PC-3 (cell line): ENCODE measurements around the gene CPNE7. TPM values are rescaled to one million over a fixed set of nuclear protein-coding genes. Genes with fewer than 3 reads are reported as not detected.
"Not testable (repeated sequence)": the region's sequence is repeated elsewhere in the genome, so short reads cannot be mapped to it uniquely, and the experiment has no call there.

ENCODE experiments used
- ATAC-seq: fragments of 200-7000 bp; cut with Tn5 transposase; 2 replicates; pipeline ENCODE4 v1.9.1; 2020; ENCODE audit warnings: mild to moderate bottlenecking, moderate library complexity
- BruUV-seq: library from RNA; stranded (reverse); fragments of 400-500 nt; replicated peaks from 2 replicates; lab custom pipeline; 2021; lab: Mats Ljungman, UMichigan
- CTCF ChIA-PET: fragments of 300-600 bp; sonication (Branson Sonifier 250); formaldehyde crosslinking; loops from one replicate; lab custom pipeline; 2022; ENCODE audit warnings: antibody characterized with exemption; lab: Charles Lee
- POLR2A ChIA-PET: fragments of 300-600 bp; sonication (Branson Sonifier 250); formaldehyde crosslinking; loops from one replicate; lab custom pipeline; 2022; ENCODE audit warnings: antibody characterized with exemption; ENCODE audit not compliant: unreplicated experiment; lab: Charles Lee
- DNase-seq: peaks from one replicate; pipeline ENCODE4 v3.0.0-alpha.2; 2015
- H2AFZ ChIP-seq: fragments of 300-600 bp; sonication (generic); 2 replicates; pipeline ENCODE4 v1.6.0; 2016; ENCODE audit warnings: antibody characterized with exemption, low read length
- H3F3A ChIP-seq: fragments of 300-600 bp; sonication (generic); one replicate; pipeline ENCODE4 v1.6.0; 2017; ENCODE audit warnings: antibody characterized with exemption, low read length, control low read depth, mild to moderate bottlenecking; ENCODE audit not compliant: unreplicated experiment
- H3K27ac ChIP-seq: fragments of 300-600 bp; sonication (generic); 2 replicates; pipeline ENCODE4 v1.5.1; 2016; ENCODE audit warnings: mild to moderate bottlenecking, low read length
- H3K27me3 ChIP-seq: fragments of 300-600 bp; sonication (generic); 2 replicates; pipeline ENCODE4 v1.6.1; 2016; ENCODE audit warnings: low read length, mixed read lengths
- H3K36me3 ChIP-seq: fragments of 300-600 bp; sonication (generic); 2 replicates; pipeline ENCODE4 v1.6.1; 2016; ENCODE audit warnings: low read depth, mixed run types, low read length, mixed read lengths
- H3K4me1 ChIP-seq: fragments of 300-600 bp; sonication (generic); 2 replicates; pipeline ENCODE4 v1.5.1; 2016; ENCODE audit warnings: low read length; ENCODE audit not compliant: insufficient read depth
- H3K4me2 ChIP-seq: fragments of 300-600 bp; sonication (generic); 2 replicates; pipeline ENCODE4 v1.6.0; 2016; ENCODE audit warnings: low read length
- H3K4me3 ChIP-seq: fragments of 300-600 bp; sonication (generic); 2 replicates; pipeline ENCODE4 v1.5.1; 2016; ENCODE audit warnings: mild to moderate bottlenecking, low read length, mixed read lengths
- H3K79me2 ChIP-seq: fragments of 300-600 bp; sonication (generic); 2 replicates; pipeline ENCODE4 v1.6.1; 2017; ENCODE audit warnings: low read length, mixed read lengths
- H3K9ac ChIP-seq: fragments of 300-600 bp; sonication (generic); 2 replicates; pipeline ENCODE4 v1.6.0; 2016; ENCODE audit warnings: mild to moderate bottlenecking, low read length
- H3K9me2 ChIP-seq: fragments of 300-600 bp; sonication (generic); replicated peaks from 2 replicates; pipeline ENCODE4 v1.6.1; 2016; ENCODE audit warnings: mixed run types, low read length, mixed read lengths
- H3K9me3 ChIP-seq: fragments of 300-600 bp; sonication (generic); 2 replicates; pipeline ENCODE4 v1.6.1; 2016; ENCODE audit warnings: low read length, mixed read lengths
- H4K20me1 ChIP-seq: fragments of 300-600 bp; sonication (generic); 2 replicates; pipeline ENCODE4 v1.6.1; 2016; ENCODE audit warnings: low read length, mixed read lengths
- CTCF ChIP-seq: fragments of 300-600 bp; sonication (generic); conservative IDR thresholded peaks from 2 replicates; pipeline ENCODE4 v1.5.1; 2017; ENCODE audit warnings: antibody characterized with exemption, low read depth, mild to moderate bottlenecking, low read length
- EZH2 ChIP-seq: fragments of 300-600 bp; sonication (generic); IDR thresholded peaks from one replicate; pipeline ENCODE4 v1.6.1; 2017; ENCODE audit warnings: antibody characterized with exemption, mild to moderate bottlenecking, low read length; ENCODE audit not compliant: unreplicated experiment
- EZH2phosphoT487 ChIP-seq: fragments of 300-600 bp; sonication (generic); IDR thresholded peaks from 2 replicates; pipeline ENCODE4 v1.6.1; 2018; ENCODE audit warnings: mild to moderate bottlenecking, antibody characterized with exemption, low read length, borderline replicate concordance
- intact Hi-C: fragments of 100-400 bp; cut with micrococcal nuclease; formaldehyde crosslinking; loops from 2 replicates; pipeline ENCODE4 v1.9.0; 2023
- total RNA-seq: library from RNA; depleted of rRNA; stranded (reverse); fragments of >200 nt; gene quantifications from 2 replicates; pipeline ENCODE4 v1.2.3, GENCODE V29; 2014

CPNE7 gene
- total RNA-seq, 1 experiment from 2014 or later: 29.7 TPM

GRCh38 chr16:89569506-89570341, 5.8 kb upstream of the CPNE7 start:
- Histone ChIP-seq H2AFZ (no peak overlapping the region), H3K4me1 (peaks cover 15% of the 10 kb centered on the region), H3K4me3 (no peak overlapping the region), H3K27ac (no peak overlapping the region), H3K4me2 (no peak overlapping the region), H3K9me3 (no peaks in the 10 kb centered on the region), H3K9me2 (no peaks in the 10 kb centered on the region), H3K36me3 (peaks cover 1% of the 10 kb centered on the region; the same call in 1 of the 2 replicates), H3F3A (peaks cover 7% of the 10 kb centered on the region), H4K20me1 (peaks cover 2% of the 10 kb centered on the region; the same call in 1 of the 2 replicates), H3K9ac (no peak overlapping the region), H3K79me2 (no peaks in the 10 kb centered on the region), H3K27me3 (no peaks in the 10 kb centered on the region)
- ChIA-PET POLR2A (no interaction called here), CTCF (no interaction called here)
- no TSS peak for BruUV-seq
- no peak for TF ChIP-seq EZH2phosphoT487
- TF ChIP-seq CTCF: no peak
- no peak for TF ChIP-seq EZH2
- intact Hi-C loops: no loop called here
- no peak for ATAC-seq
- no peak for DNase-seq

GRCh38 chr16:89570342-89570923, 5.1 kb upstream of the CPNE7 start:
- Histone ChIP-seq H3K27ac (no peak overlapping the region), H3K4me1 (peaks cover 10% of the 10 kb centered on the region; the same call in 1 of the 2 replicates), H3K36me3 (no peaks in the 10 kb centered on the region), H3F3A (peaks cover 7% of the 10 kb centered on the region), H3K9ac (no peak overlapping the region), H3K9me2 (no peaks in the 10 kb centered on the region), H2AFZ (no peak overlapping the region), H3K79me2 (no peaks in the 10 kb centered on the region), H3K27me3 (no peaks in the 10 kb centered on the region), H3K4me3 (no peak overlapping the region), H3K9me3 (no peaks in the 10 kb centered on the region), H4K20me1 (no peaks in the 10 kb centered on the region), H3K4me2 (no peak overlapping the region)
- TF ChIP-seq EZH2: no peak
- TF ChIP-seq EZH2phosphoT487: no peak
- TF ChIP-seq CTCF: no peak
- DNase-seq (no peak), ATAC-seq (no peak)
- ChIA-PET CTCF (no interaction called here), POLR2A (no interaction called here)
- no TSS peak for BruUV-seq
- intact Hi-C loops: no loop called here

- CTCF ChIA-PET, H3K4me3 ChIP-seq, intact Hi-C loops, H2AFZ ChIP-seq, H4K20me1 ChIP-seq, H3K27me3 ChIP-seq, ATAC-seq, BruUV-seq, H3K9me3 ChIP-seq, H3F3A ChIP-seq, H3K9ac ChIP-seq, H3K79me2 ChIP-seq, H3K9me2 ChIP-seq, POLR2A ChIA-PET, DNase-seq, H3K4me2 ChIP-seq, H3K4me1 ChIP-seq, H3K27ac ChIP-seq, H3K36me3 ChIP-seq: not testable (repeated sequence)
Measured at GRCh38 chr16:89570983-89571598, 4.5 kb upstream of the CPNE7 start.
